Measurements from ENCODE around the gene GAB1.
A peak's percentile ranks its signal among the peaks of the same experiment; 100 is the strongest.

Gene GAB1

GRCh38 chr4:143343276-143343831 is 6.7 kb downstream of the GAB1 start:
- TF ChIP-seq ZC3H10 (CRISPR knock-in tag; IDR thresholded peaks at IDR 0.05) (no peak), OSR1 (CRISPR knock-in tag; IDR thresholded peaks at IDR 0.05) (no peak), CSDC2 (CRISPR knock-in tag; IDR thresholded peaks at IDR 0.05) (no peak), ARNTL (CRISPR knock-in tag; IDR thresholded peaks at IDR 0.05; ENCODE audit: borderline replicate concordance, low read depth) (no peak), PPARA (CRISPR knock-in tag; IDR thresholded peaks at IDR 0.05; ENCODE audit: borderline replicate concordance) (no peak), SNAI2 (CRISPR knock-in tag; IDR thresholded peaks at IDR 0.05) (no peak), ZNF70 (CRISPR knock-in tag; IDR thresholded peaks at IDR 0.05) (no peak), GLIS3 (CRISPR knock-in tag; IDR thresholded peaks at IDR 0.05) (no peak), POU6F1 (CRISPR knock-in tag; IDR thresholded peaks at IDR 0.05; ENCODE audit: borderline replicate concordance, low read depth) (no peak), CSRNP3 (CRISPR knock-in tag; IDR thresholded peaks at IDR 0.05) (no peak), ZFP30 (CRISPR knock-in tag; IDR thresholded peaks at IDR 0.05) (no peak), ESRRG (CRISPR knock-in tag; IDR thresholded peaks at IDR 0.05) (no peak), ZNF8 (CRISPR knock-in tag; IDR thresholded peaks at IDR 0.05) (no peak), RARB (CRISPR knock-in tag; IDR thresholded peaks at IDR 0.05) (no peak)
- ATAC-seq = no peak

GRCh38 chr4:143344041-143344440 is 7.4 kb downstream of the GAB1 start:
- no peak for ATAC-seq
- TF ChIP-seq OSR1 (CRISPR knock-in tag; IDR thresholded peaks at IDR 0.05) (no peak), TOX (CRISPR knock-in tag; IDR thresholded peaks at IDR 0.05; ENCODE audit: borderline replicate concordance) (no peak), TCF4 (CRISPR knock-in tag; IDR thresholded peaks at IDR 0.05; ENCODE audit: borderline replicate concordance) (no peak), ESRRG (CRISPR knock-in tag; IDR thresholded peaks at IDR 0.05) (no peak), ZNF565 (CRISPR knock-in tag; conservative IDR thresholded peaks at IDR 0.05; ENCODE audit: low read depth) (no peak), ZC3H10 (CRISPR knock-in tag; IDR thresholded peaks at IDR 0.05) (no peak), ZNF8 (CRISPR knock-in tag; IDR thresholded peaks at IDR 0.05) (no peak), RARB (CRISPR knock-in tag; IDR thresholded peaks at IDR 0.05) (no peak)

- TF ChIP-seq SNAI2 (CRISPR knock-in tag; IDR thresholded peaks at IDR 0.05) (0 out of 2 replicates have a peak, but pooled peaks have one; percentile 27), PPARA (CRISPR knock-in tag; IDR thresholded peaks at IDR 0.05; ENCODE audit: borderline replicate concordance) (no peak), ISL1 (CRISPR knock-in tag; IDR thresholded peaks at IDR 0.05) (0 out of 2 replicates have a peak, but pooled peaks have one; percentile 15)
- ATAC-seq = peak; percentile 25; the same call in 1 of the 3 replicates
Measured at GRCh38 chr4:143344774-143345173, 8.1 kb downstream of the GAB1 start.

- TF ChIP-seq ZNF8 (CRISPR knock-in tag; IDR thresholded peaks at IDR 0.05) = no peak
- no peak for TF ChIP-seq OSR1 (CRISPR knock-in tag; IDR thresholded peaks at IDR 0.05)
- TF ChIP-seq TCF4 (CRISPR knock-in tag; IDR thresholded peaks at IDR 0.05; ENCODE audit: borderline replicate concordance) = no peak
- TF ChIP-seq ZFP30 (CRISPR knock-in tag; IDR thresholded peaks at IDR 0.05) = no peak
- no peak for TF ChIP-seq GLIS3 (CRISPR knock-in tag; IDR thresholded peaks at IDR 0.05)
- no peak for TF ChIP-seq BACH2 (CRISPR knock-in tag; IDR thresholded peaks at IDR 0.05; ENCODE audit: borderline replicate concordance)
- TF ChIP-seq CREB5 (CRISPR knock-in tag; IDR thresholded peaks at IDR 0.05; ENCODE audit: low read depth) = no peak
- no peak for TF ChIP-seq TSHZ2 (CRISPR knock-in tag; IDR thresholded peaks at IDR 0.05)
- no peak for TF ChIP-seq ZNF565 (CRISPR knock-in tag; conservative IDR thresholded peaks at IDR 0.05; ENCODE audit: low read depth)
- TF ChIP-seq RARB (CRISPR knock-in tag; IDR thresholded peaks at IDR 0.05) = no peak
- TF ChIP-seq ARNTL (CRISPR knock-in tag; IDR thresholded peaks at IDR 0.05; ENCODE audit: borderline replicate concordance, low read depth) = no peak
- TF ChIP-seq ZFP3 (CRISPR knock-in tag; IDR thresholded peaks at IDR 0.05) = no peak
- TF ChIP-seq CSDC2 (CRISPR knock-in tag; IDR thresholded peaks at IDR 0.05) = no peak
- TF ChIP-seq ESRRG (CRISPR knock-in tag; IDR thresholded peaks at IDR 0.05) = no peak
- no peak for TF ChIP-seq POU6F1 (CRISPR knock-in tag; IDR thresholded peaks at IDR 0.05; ENCODE audit: borderline replicate concordance, low read depth)
- no peak for TF ChIP-seq SNAI2 (CRISPR knock-in tag; IDR thresholded peaks at IDR 0.05)
- ATAC-seq = no peak
Measured at GRCh38 chr4:143345356-143345755, 8.7 kb downstream of the GAB1 start.
